Endothelial cell (in vitro differentiated cells): ENCODE data around the gene TTLL9. TPM values are rescaled to one million over a fixed set of nuclear protein-coding genes. Genes with fewer than 3 reads are reported as not detected.

Source experiments
- DNase-seq: peaks from one replicate; pipeline ENCODE4 v3.0.0; 2021; ENCODE audit warnings: low spot score
- H3K27ac Mint-ChIP-seq: one replicate; pipeline ENCODE4 v1.8.0; 2021; ENCODE audit warnings: mixed read lengths, inconsistent platforms; ENCODE audit not compliant: unreplicated experiment
- H3K27me3 Mint-ChIP-seq: one replicate; pipeline ENCODE4 v1.8.0; 2021; ENCODE audit warnings: mild to moderate bottlenecking, moderate library complexity, mixed read lengths, inconsistent platforms; ENCODE audit not compliant: unreplicated experiment
- H3K36me3 Mint-ChIP-seq: one replicate; pipeline ENCODE4 v1.8.0; 2021; ENCODE audit warnings: mild to moderate bottlenecking, low read depth, mixed read lengths, inconsistent platforms; ENCODE audit not compliant: unreplicated experiment
- H3K4me1 Mint-ChIP-seq: one replicate; pipeline ENCODE4 v1.8.0; 2021; ENCODE audit warnings: mild to moderate bottlenecking, mixed read lengths, inconsistent platforms; ENCODE audit not compliant: unreplicated experiment
- H3K4me3 Mint-ChIP-seq: one replicate; pipeline ENCODE4 v1.8.0; 2021; ENCODE audit warnings: mild to moderate bottlenecking, mixed read lengths, inconsistent platforms; ENCODE audit not compliant: unreplicated experiment
- H3K9me3 Mint-ChIP-seq: one replicate; pipeline ENCODE4 v1.8.0; 2021; ENCODE audit warnings: mixed read lengths, inconsistent platforms; ENCODE audit not compliant: unreplicated experiment
- long read RNA-seq: library from polyadenylated mRNA; unstranded; transcript quantifications from one replicate; pipeline ENCODE4 v2.0.0, GENCODE V29; 2020; ENCODE audit not compliant: unreplicated experiment
- total RNA-seq: library from RNA; stranded (reverse); fragmentation: NEBNext Ultra II Directional; extraction: Animal tissue kit (Norgen Biotek cat#: 25700); gene quantifications from one replicate; pipeline ENCODE4 v1.2.1, GENCODE V29; 2021; ENCODE audit not compliant: unreplicated experiment
- TF ChIP-seq, protein P1 (sequence below): fragments of 200-600 bp; sonication (generic); IDR thresholded peaks from one replicate; pipeline ENCODE4 v1.5.0; 2021; ENCODE audit warnings: antibody characterized with exemption; ENCODE audit not compliant: unreplicated experiment

TTLL9 gene
- 0.46 TPM for total RNA-seq
- long read RNA-seq = 0 reads

DNA sequence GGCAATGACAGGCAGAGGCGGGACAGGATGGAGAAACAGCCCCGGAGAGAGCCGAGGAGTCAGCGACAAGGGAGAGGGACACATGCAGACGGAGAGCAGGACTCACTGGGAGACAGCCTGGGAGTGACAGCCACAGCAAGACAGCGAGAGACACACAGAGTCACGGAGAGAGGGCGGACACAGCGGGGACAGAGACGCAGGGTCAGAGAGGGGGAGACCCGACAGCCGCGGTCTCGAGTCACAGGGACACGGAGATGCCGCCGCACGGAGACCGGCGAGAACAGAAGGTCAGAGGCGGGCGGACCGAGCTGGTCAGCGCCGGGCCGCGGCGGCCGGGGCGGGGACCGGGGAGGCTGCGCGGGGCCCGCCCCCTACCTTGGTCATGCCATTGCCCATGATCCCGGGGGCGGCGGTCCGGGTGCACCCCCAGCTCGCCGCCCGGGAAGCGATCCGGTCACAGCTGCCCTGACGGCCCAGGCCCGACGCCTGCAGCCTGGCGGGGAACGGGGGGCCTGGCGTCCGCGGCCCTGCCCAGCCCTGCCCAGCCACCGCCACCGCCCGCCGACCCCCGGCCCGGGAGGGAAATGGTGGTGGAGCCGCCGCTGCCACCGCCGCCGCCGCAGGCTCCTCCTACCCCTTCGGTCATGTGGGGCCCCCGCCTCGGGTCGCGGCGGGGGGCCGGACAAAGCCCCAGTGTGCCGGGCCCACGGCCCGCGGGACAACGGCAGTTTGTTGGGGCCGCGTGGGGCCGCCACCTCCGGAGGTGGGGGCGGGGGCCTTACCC is at the start of gene TTLL9, which contains the start of gene DUSP15:
Gene TTLL9 (plus strand): TSS at position 693 of the 784 bp plus-strand sequence. CDS start 493 bp downstream, outside the sequence.
Gene DUSP15 (minus strand): TSS at position 586 of the 784 bp plus-strand sequence. CDS start 190 bp downstream, at position 396.
- Mint-ChIP-seq H3K4me1 (peaks cover 7% of the 10 kb centered on the region), H3K4me3 (peak within 1 kb of the TSS; percentile 96), H3K36me3 (peaks cover 3% of the 10 kb centered on the region), H3K27ac (peak within 1 kb of the TSS; percentile 65), H3K9me3 (no peaks in the 10 kb centered on the region), H3K27me3 (peaks cover 21% of the 10 kb centered on the region)
- TF ChIP-seq, protein P1, sequence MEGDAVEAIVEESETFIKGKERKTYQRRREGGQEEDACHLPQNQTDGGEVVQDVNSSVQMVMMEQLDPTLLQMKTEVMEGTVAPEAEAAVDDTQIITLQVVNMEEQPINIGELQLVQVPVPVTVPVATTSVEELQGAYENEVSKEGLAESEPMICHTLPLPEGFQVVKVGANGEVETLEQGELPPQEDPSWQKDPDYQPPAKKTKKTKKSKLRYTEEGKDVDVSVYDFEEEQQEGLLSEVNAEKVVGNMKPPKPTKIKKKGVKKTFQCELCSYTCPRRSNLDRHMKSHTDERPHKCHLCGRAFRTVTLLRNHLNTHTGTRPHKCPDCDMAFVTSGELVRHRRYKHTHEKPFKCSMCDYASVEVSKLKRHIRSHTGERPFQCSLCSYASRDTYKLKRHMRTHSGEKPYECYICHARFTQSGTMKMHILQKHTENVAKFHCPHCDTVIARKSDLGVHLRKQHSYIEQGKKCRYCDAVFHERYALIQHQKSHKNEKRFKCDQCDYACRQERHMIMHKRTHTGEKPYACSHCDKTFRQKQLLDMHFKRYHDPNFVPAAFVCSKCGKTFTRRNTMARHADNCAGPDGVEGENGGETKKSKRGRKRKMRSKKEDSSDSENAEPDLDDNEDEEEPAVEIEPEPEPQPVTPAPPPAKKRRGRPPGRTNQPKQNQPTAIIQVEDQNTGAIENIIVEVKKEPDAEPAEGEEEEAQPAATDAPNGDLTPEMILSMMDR = no peak
- DNase-seq = peak; percentile 52

DNA sequence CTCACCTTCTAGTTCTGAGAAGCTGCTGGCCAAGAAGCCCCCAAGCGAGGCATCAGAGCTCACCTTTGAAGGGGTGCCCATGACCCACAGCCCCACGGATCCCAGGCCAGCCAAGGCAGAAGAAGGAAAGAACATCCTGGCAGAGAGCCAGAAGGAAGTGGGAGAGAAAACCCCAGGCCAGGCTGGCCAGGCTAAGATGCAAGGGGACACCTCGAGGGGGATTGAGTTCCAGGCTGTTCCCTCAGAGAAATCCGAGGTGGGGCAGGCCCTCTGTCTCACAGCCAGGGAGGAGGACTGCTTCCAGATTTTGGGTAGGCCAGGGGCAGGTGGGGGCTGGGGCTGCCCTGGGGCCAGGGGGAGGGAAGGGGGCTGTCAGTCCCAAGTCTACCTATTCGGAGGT is 49.0 kb upstream of the TTLL9 start:
- H3K36me3 Mint-ChIP-seq = peaks cover 3% of the 10 kb centered on the region
- peaks cover 6% of the 10 kb centered on the region for H3K27me3 Mint-ChIP-seq
- H3K4me3 Mint-ChIP-seq = no peak overlapping the region
- H3K4me1 Mint-ChIP-seq = peaks cover 6% of the 10 kb centered on the region
- no peak for DNase-seq
- TF ChIP-seq, protein P1 = no peak
- H3K27ac Mint-ChIP-seq = no peak overlapping the region
- no peaks in the 10 kb centered on the region for H3K9me3 Mint-ChIP-seq

DNA sequence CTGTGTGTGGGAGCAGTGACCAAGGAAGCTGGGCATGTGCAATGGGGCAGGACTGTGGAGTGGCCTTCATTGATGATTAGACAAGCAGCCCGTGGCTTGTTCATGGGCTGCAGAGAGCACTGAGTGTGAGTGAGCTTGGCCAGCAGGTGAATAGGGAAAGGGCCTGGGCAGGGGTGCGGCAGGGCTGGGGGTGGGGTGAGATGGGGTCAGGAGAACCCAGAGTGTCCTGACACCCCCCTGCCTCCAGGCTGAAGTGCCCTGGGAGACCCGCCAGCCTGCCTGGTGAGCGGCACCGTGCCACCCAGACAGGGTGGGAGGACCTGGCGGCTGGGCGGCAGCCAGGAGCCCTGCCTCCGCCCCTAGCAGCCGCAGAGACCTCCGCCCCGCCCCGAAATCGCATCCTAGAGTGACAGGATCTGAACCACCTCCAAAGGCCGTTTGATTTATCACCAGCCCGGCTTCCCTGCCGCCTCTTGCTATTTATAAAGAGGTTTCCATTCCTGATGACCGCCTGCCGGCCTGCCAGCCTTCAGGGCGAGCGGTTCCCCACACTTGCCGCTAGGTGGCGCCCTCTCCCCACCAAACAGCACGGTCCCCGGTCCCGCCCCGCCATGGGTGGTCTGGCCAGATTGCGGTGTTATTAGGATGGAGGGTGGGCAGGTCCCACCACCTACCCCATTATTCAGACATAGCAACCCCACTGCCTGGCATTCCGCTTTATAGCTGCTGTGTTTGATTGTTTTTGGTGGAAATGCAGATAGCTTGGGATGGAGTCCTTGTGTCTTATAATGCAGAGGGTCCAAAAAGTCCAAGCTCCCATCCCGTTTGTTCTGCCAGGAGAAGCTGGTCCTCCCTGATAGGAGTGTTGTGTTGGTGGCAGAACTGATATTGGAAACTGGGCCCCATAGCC is 47.8 kb upstream of the TTLL9 start:
- TF ChIP-seq, protein P1 = peak; percentile 99
- Mint-ChIP-seq H3K36me3 (peaks cover 3% of the 10 kb centered on the region), H3K27ac (no peak overlapping the region), H3K4me3 (no peak overlapping the region), H3K27me3 (peaks cover 6% of the 10 kb centered on the region), H3K9me3 (no peaks in the 10 kb centered on the region), H3K4me1 (peaks cover 6% of the 10 kb centered on the region)
- peak; percentile 86 for DNase-seq

- H3K27ac Mint-ChIP-seq = no peak overlapping the region
- H3K4me1 Mint-ChIP-seq = peaks cover 12% of the 10 kb centered on the region
- H3K36me3 Mint-ChIP-seq = peaks cover 6% of the 10 kb centered on the region
- DNase-seq = no peak
- TF ChIP-seq, protein P1 = no peak
- peaks cover 6% of the 10 kb centered on the region for H3K27me3 Mint-ChIP-seq
- H3K9me3 Mint-ChIP-seq = no peaks in the 10 kb centered on the region
- H3K4me3 Mint-ChIP-seq = peak overlapping the region; percentile 53
Observed at GRCh38 chr20:31823360-31824124, 46.9 kb upstream of the TTLL9 start.
